ENCODE results near the gene EDN2.
A peak's percentile ranks its signal among the peaks of the same experiment; 100 is the strongest.

The EDN2 gene

GRCh38 chr1:41448821-41449220 lies 35.7 kb downstream of the EDN2 start:
- no peak overlapping the region for H3K4me3 ChIP-seq (replicated peaks; ENCODE audit: low read depth, low read length)
- no peak for TF ChIP-seq CTCF (IDR thresholded peaks at IDR 0.05; ENCODE audit: low read length, missing control alignments)
- DNase-seq (ENCODE audit: low read depth): no peak

GRCh38 chr1:41447995-41448770 lies 36.3 kb downstream of the EDN2 start:
- TF ChIP-seq CTCF (IDR thresholded peaks at IDR 0.05; ENCODE audit: low read length, missing control alignments): no peak
- DNase-seq (ENCODE audit: low read depth): no peak
- no peak overlapping the region for H3K4me3 ChIP-seq (replicated peaks; ENCODE audit: low read depth, low read length)

- H3K4me3 ChIP-seq (replicated peaks; ENCODE audit: low read depth, low read length): no peak overlapping the region
- TF ChIP-seq CTCF (IDR thresholded peaks at IDR 0.05; ENCODE audit: low read length, missing control alignments): no peak
- DNase-seq (ENCODE audit: low read depth): no peak
Observed at GRCh38 chr1:41446851-41447610, 37.5 kb downstream of the EDN2 start.

GRCh38 chr1:41444785-41445184 lies 39.7 kb downstream of the EDN2 start:
- no peak for DNase-seq (ENCODE audit: low read depth)
- no peak for TF ChIP-seq CTCF (IDR thresholded peaks at IDR 0.05; ENCODE audit: low read length, missing control alignments)

GRCh38 chr1:41444246-41444645 lies 40.2 kb downstream of the EDN2 start:
- no peak for DNase-seq (ENCODE audit: low read depth)
- no peak overlapping the region for H3K4me3 ChIP-seq (replicated peaks; ENCODE audit: low read depth, low read length)
- TF ChIP-seq CTCF (IDR thresholded peaks at IDR 0.05; ENCODE audit: low read length, missing control alignments): peak; percentile 18

More at GRCh38 chr1:41444785-41445184, 39.7 kb downstream of the EDN2 start:
- H3K4me3 ChIP-seq (replicated peaks; ENCODE audit: low read depth, low read length): no peak overlapping the region

GRCh38 chr1:41442697-41443251 lies 41.7 kb downstream of the EDN2 start:
- no peak for TF ChIP-seq CTCF (IDR thresholded peaks at IDR 0.05; ENCODE audit: low read length, missing control alignments)
- DNase-seq (ENCODE audit: low read depth): no peak

More at GRCh38 chr1:41442697-41443251, 41.7 kb downstream of the EDN2 start:
- H3K4me3 ChIP-seq (replicated peaks; ENCODE audit: low read depth, low read length): no peak overlapping the region
